HEK293T (cell line): ENCODE results near the gene ATF6B.

ENCODE experiments used
- CTCF ChIA-PET: fragments of 350-600 bp; formaldehyde crosslinking; extraction: SDS; loops from one replicate; lab custom pipeline; 2021; ENCODE audit warnings: antibody characterized with exemption, inconsistent platforms; lab: Yijun Ruan, JAX
- POLR2A ChIA-PET: fragments of 350-600 bp; formaldehyde crosslinking; extraction: SDS; loops from one replicate; lab custom pipeline; 2020; ENCODE audit warnings: antibody characterized with exemption, inconsistent platforms; lab: Yijun Ruan, JAX
- DNase-seq: peaks from one replicate; pipeline ENCODE4 v3.0.0; 2012; ENCODE audit warnings: mixed read lengths; ENCODE audit errors: extremely low spot score
- ARNT ChIP-seq: fragments of 450-650 bp; IDR thresholded peaks from 2 replicates; pipeline ENCODE4 v1.6.1; 2017; ENCODE audit warnings: mild to moderate bottlenecking
- BHLHE40 ChIP-seq: fragments of 450-650 bp; IDR thresholded peaks from 2 replicates; pipeline ENCODE4 v1.6.1; 2016; ENCODE audit warnings: mild to moderate bottlenecking, moderate library complexity, borderline replicate concordance
- CTBP1 ChIP-seq: fragments of 450-650 bp; IDR thresholded peaks from 2 replicates; pipeline ENCODE4 v1.6.1; 2016; ENCODE audit warnings: borderline replicate concordance
- ELF4 ChIP-seq: fragments of 450-650 bp; IDR thresholded peaks from 2 replicates; pipeline ENCODE4 v1.6.1; 2017; ENCODE audit warnings: antibody characterized with exemption
- FOXA1 ChIP-seq: fragments of 450-650 bp; IDR thresholded peaks from 2 replicates; pipeline ENCODE4 v1.6.1; 2016; ENCODE audit warnings: mild to moderate bottlenecking
- FOXK2 ChIP-seq: fragments of 450-650 bp; IDR thresholded peaks from 2 replicates; pipeline ENCODE4 v1.6.1; 2016; ENCODE audit warnings: mild to moderate bottlenecking
- FOXM1 ChIP-seq: fragments of 450-650 bp; IDR thresholded peaks from 2 replicates; pipeline ENCODE4 v1.6.1; 2017; ENCODE audit warnings: mild to moderate bottlenecking, borderline replicate concordance
- HDGF ChIP-seq: fragments of 450-650 bp; IDR thresholded peaks from 2 replicates; pipeline ENCODE4 v1.6.1; 2017; ENCODE audit warnings: antibody characterized with exemption, borderline replicate concordance
- L3MBTL2 ChIP-seq: fragments of 450-650 bp; conservative IDR thresholded peaks from 2 replicates; pipeline ENCODE4 v1.6.1; 2016; ENCODE audit warnings: mild to moderate bottlenecking
- LEF1 ChIP-seq: fragments of 450-650 bp; IDR thresholded peaks from 2 replicates; pipeline ENCODE4 v1.6.1; 2017; ENCODE audit warnings: mild to moderate bottlenecking, borderline replicate concordance
- NFRKB ChIP-seq: fragments of 450-650 bp; IDR thresholded peaks from 2 replicates; pipeline ENCODE4 v1.6.1; 2016; ENCODE audit warnings: mild to moderate bottlenecking, moderate library complexity
- SP1 ChIP-seq: fragments of 450-650 bp; IDR thresholded peaks from 2 replicates; pipeline ENCODE4 v1.6.1; 2017
- SUZ12 ChIP-seq: fragments of 450-650 bp; IDR thresholded peaks from 2 replicates; pipeline ENCODE4 v1.6.1; 2016; ENCODE audit warnings: mild to moderate bottlenecking
- TARDBP ChIP-seq: fragments of 450-650 bp; IDR thresholded peaks from 2 replicates; pipeline ENCODE4 v1.6.1; 2016
- ZNF384 ChIP-seq: fragments of 450-650 bp; IDR thresholded peaks from 2 replicates; pipeline ENCODE4 v1.6.1; 2016
- TF ChIP-seq, protein P1 (sequence below): fragments of 450-650 bp; IDR thresholded peaks from 2 replicates; pipeline ENCODE4 v1.6.1; 2016

The ATF6B gene

DNA sequence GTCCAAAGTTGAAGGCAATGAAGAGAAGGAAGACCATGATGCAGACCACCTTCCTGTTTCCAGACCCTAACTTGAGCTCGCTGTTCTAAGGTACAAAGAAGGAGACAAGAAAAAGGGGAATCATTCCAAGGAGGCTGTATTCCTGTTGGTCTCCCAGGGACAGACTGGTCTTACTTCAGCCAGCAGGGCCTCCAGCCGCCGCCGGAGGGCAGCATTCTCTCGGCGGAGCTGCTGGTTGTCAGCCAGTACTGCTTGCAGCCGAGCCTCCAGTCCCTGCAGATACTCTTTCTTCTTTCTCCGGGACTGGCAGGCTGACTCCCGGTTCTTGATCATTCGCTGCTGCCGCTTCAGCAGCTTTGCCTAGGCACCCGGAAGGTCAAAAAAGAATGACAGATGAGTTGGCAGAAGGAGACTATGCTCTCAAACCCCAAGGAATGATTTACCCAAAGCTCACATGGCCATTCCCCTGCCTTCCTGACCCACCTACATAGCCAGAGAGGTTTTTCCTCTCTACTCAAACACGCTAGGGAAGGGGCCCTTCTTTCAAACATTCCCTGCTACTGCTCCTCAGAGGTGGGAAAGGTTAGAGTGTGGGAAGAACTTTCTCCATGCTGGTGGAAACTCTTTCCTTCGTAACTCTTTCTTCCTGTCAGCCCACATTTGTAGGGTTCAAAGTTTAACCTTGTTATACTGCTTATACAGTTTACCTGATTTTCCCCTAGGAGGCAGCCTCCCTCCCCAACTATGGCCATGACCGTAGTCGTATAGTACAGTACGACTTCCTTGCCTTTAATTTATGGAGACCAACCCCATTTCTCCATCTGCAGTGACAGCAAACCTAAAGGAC lies 9.0 kb downstream of the ATF6B start:
- POLR2A ChIA-PET: interaction anchor here (0.8 to 2.4 kb wide), 5 partner anchors 11 to 58 kb away, joined by 3 to 14 read pairs (median 3); partner anchors contain the start of genes AGPAT1 and FKBPL
- TF ChIP-seq ARNT (no peak), FOXK2 (no peak), LEF1 (no peak), TARDBP (no peak), BHLHE40 (no peak)
- TF ChIP-seq, protein P1, sequence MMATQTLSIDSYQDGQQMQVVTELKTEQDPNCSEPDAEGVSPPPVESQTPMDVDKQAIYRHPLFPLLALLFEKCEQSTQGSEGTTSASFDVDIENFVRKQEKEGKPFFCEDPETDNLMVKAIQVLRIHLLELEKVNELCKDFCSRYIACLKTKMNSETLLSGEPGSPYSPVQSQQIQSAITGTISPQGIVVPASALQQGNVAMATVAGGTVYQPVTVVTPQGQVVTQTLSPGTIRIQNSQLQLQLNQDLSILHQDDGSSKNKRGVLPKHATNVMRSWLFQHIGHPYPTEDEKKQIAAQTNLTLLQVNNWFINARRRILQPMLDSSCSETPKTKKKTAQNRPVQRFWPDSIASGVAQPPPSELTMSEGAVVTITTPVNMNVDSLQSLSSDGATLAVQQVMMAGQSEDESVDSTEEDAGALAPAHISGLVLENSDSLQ: no peak
- CTCF ChIA-PET: interaction anchor here (0.6 to 2.8 kb wide), 11 partner anchors 9 to 302 kb away, joined by 3 to 14 read pairs (median 4); partner anchors contain the start of genes ATF6B, FKBPL, GPSM3 and TNXB
- peak; percentile 87 for DNase-seq

DNA sequence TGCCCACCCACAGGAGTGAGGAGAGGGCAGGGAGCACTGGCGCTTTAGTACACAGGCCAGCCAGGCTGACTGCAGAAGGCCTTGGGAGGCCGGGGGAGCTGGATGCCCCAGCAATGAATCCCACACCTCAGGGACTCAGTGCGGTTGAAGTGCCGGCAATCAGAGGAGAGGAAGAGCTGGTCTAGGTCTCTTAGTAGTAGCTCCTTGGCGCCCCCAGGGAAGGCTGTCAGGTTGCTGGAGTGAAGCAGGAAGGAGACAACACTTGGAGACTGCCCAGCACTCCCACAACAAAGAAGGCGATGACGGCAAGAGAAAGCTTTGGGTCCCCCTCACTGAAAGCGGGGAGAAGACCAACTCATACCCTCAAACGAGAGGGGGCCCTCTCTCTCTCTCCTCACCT lies 10.6 kb downstream of the ATF6B start:
- CTCF ChIA-PET: interaction anchor here (0.8 to 2.8 kb wide), 5 partner anchors 10 to 60 kb away, joined by 4 to 7 read pairs (median 4); partner anchors contain the start of gene FKBPL
- no peak for DNase-seq
- POLR2A ChIA-PET: interaction anchor here (0.6 to 2.4 kb wide), 5 partner anchors 11 to 78 kb away, joined by 3 to 14 read pairs (median 4); partner anchors contain the start of genes ATF6B and FKBPL
- TF ChIP-seq NFRKB (no peak), ARNT (no peak), ZNF384 (no peak), FOXA1 (no peak), FOXM1 (no peak), SP1 (no peak), L3MBTL2 (no peak), SUZ12 (no peak), HDGF (no peak), FOXK2 (no peak), CTBP1 (no peak)

DNA sequence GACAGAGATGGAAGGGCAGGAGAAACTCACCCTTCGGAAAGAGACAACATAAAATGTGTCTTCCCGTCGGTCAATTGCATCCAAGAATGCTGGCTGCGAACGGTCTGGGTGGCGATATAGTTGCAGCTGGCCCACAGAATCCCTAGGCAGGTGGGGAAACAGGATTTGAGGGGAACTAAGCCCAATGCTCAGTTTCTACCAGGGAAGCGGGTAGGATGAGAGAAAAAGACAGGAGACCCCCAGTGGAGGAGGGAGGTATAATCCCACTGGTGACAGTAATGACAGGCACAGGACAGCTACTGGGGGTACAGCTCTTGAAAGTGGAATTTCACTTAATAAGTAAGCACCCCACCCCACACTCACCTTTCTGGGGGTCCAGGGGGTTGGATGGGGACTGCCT lies 11.4 kb downstream of the ATF6B start:
- TF ChIP-seq, protein P1: no peak
- TF ChIP-seq TARDBP: no peak
- TF ChIP-seq FOXA1: no peak
- TF ChIP-seq ELF4: no peak
- TF ChIP-seq ARNT: no peak
- no peak for TF ChIP-seq SP1
- no peak for TF ChIP-seq NFRKB
- no peak for TF ChIP-seq CTBP1
- no peak for TF ChIP-seq FOXM1
- TF ChIP-seq LEF1: no peak
- no peak for TF ChIP-seq L3MBTL2
- TF ChIP-seq ZNF384: no peak
- TF ChIP-seq BHLHE40: no peak
- TF ChIP-seq SUZ12: no peak
- TF ChIP-seq HDGF: no peak
- TF ChIP-seq FOXK2: no peak
- ChIA-PET POLR2A (interaction anchor here (0.6 to 1.0 kb wide), 3 partner anchors 16 to 79 kb away, joined by 3 to 4 read pairs (median 3); no protein-coding TSS in a partner anchor), CTCF (interaction anchor here (1.0 to 1.7 kb wide), 3 partner anchors 10 to 61 kb away, joined by 4 read pairs; no protein-coding TSS in a partner anchor)
- DNase-seq: peak; percentile 57

DNA sequence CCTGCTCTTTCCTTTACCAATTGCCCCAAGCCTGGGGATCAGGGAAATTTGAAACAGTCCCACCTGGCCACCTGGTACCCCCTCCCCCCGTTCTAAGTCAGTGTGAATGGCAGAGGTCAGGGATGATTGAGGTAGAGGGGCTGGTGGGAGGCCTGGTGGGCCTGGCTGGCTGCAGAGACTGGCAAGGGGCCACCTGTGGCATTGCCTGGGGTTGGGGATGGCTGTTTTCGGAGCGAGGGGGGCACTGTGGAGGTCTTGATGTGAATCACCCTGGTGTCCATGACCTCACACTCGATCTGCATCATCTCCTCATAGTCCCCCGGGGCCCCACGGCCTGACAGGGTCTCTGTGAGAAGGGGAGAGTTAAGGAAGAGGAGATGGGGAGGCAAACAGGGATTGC lies 12.4 kb downstream of the ATF6B start:
- CTCF ChIA-PET: no interaction called here
- TF ChIP-seq SUZ12: no peak
- TF ChIP-seq, protein P1: no peak
- no peak for TF ChIP-seq ARNT
- no peak for TF ChIP-seq CTBP1
- no peak for TF ChIP-seq FOXM1
- no peak for TF ChIP-seq LEF1
- POLR2A ChIA-PET: interaction anchor here (0.7 kb wide), 1 partner anchor 60 kb away, joined by 3 read pairs; the partner anchor contains the start of gene AGPAT1
- no peak for DNase-seq

DNA sequence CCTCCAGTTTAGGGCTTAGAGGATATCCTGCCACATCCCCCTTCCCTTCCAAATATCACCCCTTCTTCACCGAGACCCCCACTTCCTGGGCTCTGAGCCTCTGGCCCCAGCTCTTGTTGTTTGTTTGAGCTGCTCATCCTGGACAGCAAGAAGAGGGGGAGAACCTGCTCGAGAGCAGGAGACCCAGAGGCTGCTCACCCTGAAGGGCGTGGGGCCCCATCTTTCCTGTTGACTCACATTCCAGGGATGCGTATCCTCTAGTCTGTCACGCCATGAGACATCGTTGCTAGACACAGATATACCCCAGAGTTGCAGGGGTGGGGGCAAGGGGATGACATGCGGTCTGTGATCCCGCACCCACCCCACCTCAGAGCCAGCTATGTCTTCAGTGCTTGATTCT lies 13.2 kb downstream of the ATF6B start:
- TF ChIP-seq CTBP1 (no peak), TARDBP (no peak), SUZ12 (no peak), LEF1 (no peak), ZNF384 (no peak), ELF4 (no peak), FOXK2 (no peak), HDGF (no peak), NFRKB (no peak), SP1 (no peak), L3MBTL2 (no peak), FOXM1 (no peak), ARNT (no peak), FOXA1 (no peak), BHLHE40 (no peak)
- TF ChIP-seq, protein P1: no peak
- POLR2A ChIA-PET: interaction anchor here (0.7 kb wide), 1 partner anchor 61 kb away, joined by 3 read pairs; the partner anchor contains the start of gene AGPAT1
- CTCF ChIA-PET: interaction anchor here (1.5 kb wide), 1 partner anchor 22 kb away, joined by 3 read pairs; no protein-coding TSS in a partner anchor
- no peak for DNase-seq
